ENCODE results near the gene USP21. TPM values are rescaled to one million over a fixed set of nuclear protein-coding genes. Genes with fewer than 3 reads are reported as not detected.

The USP21 gene
- total and polyA plus RNA-seq, 9 of the 15 experiments (the other 6 are each of a cell fraction or from before 2014, with no cell fraction given): 4.9 to 52.4 (median 21.6) TPM

DNA sequence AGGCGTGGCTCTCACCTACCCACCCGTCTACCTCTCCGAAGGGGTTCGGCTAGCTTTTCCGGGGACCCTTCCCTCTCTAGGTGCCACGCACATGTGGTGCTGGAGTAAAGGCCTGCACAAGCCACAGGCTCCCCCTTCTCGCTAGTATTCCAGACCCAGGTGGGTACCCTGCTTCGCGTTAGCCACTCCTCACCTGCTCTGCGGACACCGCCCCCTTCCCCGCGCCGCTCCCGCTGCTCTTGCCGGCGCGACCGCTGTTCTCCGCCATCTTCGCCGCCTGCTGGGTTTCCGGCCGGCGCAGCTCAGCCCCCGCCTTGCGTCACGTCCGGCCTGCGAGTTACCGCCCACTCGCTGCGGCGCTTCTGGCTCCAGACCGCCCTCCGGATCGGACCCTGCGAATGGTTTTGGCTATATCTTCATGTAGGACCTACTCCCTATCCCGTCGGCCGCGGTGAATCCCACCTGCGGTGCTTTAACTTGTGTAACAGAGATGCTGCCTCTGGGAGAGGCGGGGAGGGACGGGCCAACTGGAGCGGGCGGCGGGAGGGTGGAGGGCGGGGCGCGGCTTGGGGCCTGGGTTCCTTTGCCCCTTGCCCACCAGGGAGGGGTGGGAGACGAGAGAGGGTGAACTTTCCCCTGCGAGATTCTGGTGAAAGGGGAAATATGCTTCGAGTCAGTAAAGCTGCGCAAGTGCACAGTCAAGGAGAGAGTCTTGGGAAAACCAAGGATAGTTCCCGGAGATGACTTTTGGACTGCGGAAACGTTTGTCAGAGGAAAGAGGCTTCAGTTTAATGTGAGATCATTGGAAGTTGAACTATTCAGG lies 41.3 kb upstream of the USP21 start, which contains the start of the genes NIT1 and PFDN2 (continued):
- TF ChIP-seq, protein P1, sequence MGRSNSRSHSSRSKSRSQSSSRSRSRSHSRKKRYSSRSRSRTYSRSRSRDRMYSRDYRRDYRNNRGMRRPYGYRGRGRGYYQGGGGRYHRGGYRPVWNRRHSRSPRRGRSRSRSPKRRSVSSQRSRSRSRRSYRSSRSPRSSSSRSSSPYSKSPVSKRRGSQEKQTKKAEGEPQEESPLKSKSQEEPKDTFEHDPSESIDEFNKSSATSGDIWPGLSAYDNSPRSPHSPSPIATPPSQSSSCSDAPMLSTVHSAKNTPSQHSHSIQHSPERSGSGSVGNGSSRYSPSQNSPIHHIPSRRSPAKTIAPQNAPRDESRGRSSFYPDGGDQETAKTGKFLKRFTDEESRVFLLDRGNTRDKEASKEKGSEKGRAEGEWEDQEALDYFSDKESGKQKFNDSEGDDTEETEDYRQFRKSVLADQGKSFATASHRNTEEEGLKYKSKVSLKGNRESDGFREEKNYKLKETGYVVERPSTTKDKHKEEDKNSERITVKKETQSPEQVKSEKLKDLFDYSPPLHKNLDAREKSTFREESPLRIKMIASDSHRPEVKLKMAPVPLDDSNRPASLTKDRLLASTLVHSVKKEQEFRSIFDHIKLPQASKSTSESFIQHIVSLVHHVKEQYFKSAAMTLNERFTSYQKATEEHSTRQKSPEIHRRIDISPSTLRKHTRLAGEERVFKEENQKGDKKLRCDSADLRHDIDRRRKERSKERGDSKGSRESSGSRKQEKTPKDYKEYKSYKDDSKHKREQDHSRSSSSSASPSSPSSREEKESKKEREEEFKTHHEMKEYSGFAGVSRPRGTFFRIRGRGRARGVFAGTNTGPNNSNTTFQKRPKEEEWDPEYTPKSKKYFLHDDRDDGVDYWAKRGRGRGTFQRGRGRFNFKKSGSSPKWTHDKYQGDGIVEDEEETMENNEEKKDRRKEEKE (IDR thresholded peaks at IDR 0.05; ENCODE audit: borderline replicate concordance in 1 of 2, control insufficient read depth in 1 of 2, low read depth in 2 of 2, low read length in 1 of 2): 0 out of 4 replicates have a peak, but pooled peaks of 1 of the 2 experiments have one; percentile 23
- TF ChIP-seq, protein P2, sequence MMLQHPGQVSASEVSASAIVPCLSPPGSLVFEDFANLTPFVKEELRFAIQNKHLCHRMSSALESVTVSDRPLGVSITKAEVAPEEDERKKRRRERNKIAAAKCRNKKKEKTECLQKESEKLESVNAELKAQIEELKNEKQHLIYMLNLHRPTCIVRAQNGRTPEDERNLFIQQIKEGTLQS (IDR thresholded peaks at IDR 0.05): peak; percentile 51; the same call in 1 of the 2 replicates
- TF ChIP-seq, protein P2 (CRISPR knock-in tag; conservative IDR thresholded peaks at IDR 0.05): no peak
- TF ChIP-seq, protein P3, sequence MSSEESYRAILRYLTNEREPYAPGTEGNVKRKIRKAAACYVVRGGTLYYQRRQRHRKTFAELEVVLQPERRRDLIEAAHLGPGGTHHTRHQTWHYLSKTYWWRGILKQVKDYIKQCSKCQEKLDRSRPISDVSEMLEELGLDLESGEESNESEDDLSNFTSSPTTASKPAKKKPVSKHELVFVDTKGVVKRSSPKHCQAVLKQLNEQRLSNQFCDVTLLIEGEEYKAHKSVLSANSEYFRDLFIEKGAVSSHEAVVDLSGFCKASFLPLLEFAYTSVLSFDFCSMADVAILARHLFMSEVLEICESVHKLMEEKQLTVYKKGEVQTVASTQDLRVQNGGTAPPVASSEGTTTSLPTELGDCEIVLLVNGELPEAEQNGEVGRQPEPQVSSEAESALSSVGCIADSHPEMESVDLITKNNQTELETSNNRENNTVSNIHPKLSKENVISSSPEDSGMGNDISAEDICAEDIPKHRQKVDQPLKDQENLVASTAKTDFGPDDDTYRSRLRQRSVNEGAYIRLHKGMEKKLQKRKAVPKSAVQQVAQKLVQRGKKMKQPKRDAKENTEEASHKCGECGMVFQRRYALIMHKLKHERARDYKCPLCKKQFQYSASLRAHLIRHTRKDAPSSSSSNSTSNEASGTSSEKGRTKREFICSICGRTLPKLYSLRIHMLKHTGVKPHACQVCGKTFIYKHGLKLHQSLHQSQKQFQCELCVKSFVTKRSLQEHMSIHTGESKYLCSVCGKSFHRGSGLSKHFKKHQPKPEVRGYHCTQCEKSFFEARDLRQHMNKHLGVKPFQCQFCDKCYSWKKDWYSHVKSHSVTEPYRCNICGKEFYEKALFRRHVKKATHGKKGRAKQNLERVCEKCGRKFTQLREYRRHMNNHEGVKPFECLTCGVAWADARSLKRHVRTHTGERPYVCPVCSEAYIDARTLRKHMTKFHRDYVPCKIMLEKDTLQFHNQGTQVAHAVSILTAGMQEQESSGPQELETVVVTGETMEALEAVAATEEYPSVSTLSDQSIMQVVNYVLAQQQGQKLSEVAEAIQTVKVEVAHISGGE (CRISPR knock-in tag; IDR thresholded peaks at IDR 0.05): peak in 1 of 3 experiments; percentile 84; a peak in 3 of 6 replicates
- no peak for TF ChIP-seq FUS (optimal IDR thresholded peaks at IDR 0.05; ENCODE audit: low read depth, low read length)
- TF ChIP-seq, protein P4, sequence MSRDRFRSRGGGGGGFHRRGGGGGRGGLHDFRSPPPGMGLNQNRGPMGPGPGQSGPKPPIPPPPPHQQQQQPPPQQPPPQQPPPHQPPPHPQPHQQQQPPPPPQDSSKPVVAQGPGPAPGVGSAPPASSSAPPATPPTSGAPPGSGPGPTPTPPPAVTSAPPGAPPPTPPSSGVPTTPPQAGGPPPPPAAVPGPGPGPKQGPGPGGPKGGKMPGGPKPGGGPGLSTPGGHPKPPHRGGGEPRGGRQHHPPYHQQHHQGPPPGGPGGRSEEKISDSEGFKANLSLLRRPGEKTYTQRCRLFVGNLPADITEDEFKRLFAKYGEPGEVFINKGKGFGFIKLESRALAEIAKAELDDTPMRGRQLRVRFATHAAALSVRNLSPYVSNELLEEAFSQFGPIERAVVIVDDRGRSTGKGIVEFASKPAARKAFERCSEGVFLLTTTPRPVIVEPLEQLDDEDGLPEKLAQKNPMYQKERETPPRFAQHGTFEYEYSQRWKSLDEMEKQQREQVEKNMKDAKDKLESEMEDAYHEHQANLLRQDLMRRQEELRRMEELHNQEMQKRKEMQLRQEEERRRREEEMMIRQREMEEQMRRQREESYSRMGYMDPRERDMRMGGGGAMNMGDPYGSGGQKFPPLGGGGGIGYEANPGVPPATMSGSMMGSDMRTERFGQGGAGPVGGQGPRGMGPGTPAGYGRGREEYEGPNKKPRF (IDR thresholded peaks at IDR 0.05; ENCODE audit: low read depth, low read length): no peak
- peak; percentile 96 for TF ChIP-seq TAF1 (IDR thresholded peaks at IDR 0.05; ENCODE audit: control insufficient read depth, extremely low read depth, insufficient read depth, low read length, severe bottlenecking)
- TF ChIP-seq WHSC1 (IDR thresholded peaks at IDR 0.05; ENCODE audit: low read length): no peak
- no peak for TF ChIP-seq RAD21 (CRISPR knock-in tag; conservative IDR thresholded peaks at IDR 0.05 in 1 of 2, IDR thresholded peaks at IDR 0.05 in 1 of 2)
- TF ChIP-seq, protein P5, sequence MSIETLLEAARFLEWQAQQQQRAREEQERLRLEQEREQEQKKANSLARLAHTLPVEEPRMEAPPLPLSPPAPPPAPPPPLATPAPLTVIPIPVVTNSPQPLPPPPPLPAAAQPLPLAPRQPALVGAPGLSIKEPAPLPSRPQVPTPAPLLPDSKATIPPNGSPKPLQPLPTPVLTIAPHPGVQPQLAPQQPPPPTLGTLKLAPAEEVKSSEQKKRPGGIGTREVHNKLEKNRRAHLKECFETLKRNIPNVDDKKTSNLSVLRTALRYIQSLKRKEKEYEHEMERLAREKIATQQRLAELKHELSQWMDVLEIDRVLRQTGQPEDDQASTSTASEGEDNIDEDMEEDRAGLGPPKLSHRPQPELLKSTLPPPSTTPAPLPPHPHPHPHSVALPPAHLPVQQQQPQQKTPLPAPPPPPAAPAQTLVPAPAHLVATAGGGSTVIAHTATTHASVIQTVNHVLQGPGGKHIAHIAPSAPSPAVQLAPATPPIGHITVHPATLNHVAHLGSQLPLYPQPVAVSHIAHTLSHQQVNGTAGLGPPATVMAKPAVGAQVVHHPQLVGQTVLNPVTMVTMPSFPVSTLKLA (conservative IDR thresholded peaks at IDR 0.05): peak; percentile 82 to 87; a peak in 3 of 4 replicates
